Keratinocyte (primary cell): Measurements from ENCODE around the gene GABRR2. TPM values are rescaled to one million over a fixed set of nuclear protein-coding genes. Genes with fewer than 3 reads are reported as not detected.

Source experiments
- DNase-seq: peaks from one replicate; pipeline ENCODE4 v3.0.0-alpha.2; 2011; ENCODE audit warnings: low read depth, missing footprints, low spot score
- FAIRE-seq: peaks from 2 replicates; lab custom pipeline; 2011; peaks lifted over from hg19 to GRCh38; lab: Jason Lieb, UNC
- H2AFZ ChIP-seq: 2 replicates; pipeline ENCODE4 v1.6.0; 2012; ENCODE audit warnings: low read length, control low read depth, inconsistent platforms; ENCODE audit not compliant: control insufficient read depth
- H3K27ac ChIP-seq: 2 replicates; pipeline ENCODE4 v1.5.1; 2011; ENCODE audit warnings: low read length; ENCODE audit not compliant: control insufficient read depth, insufficient read depth
- H3K27me3 ChIP-seq: 3 replicates; pipeline ENCODE4 v1.6.0; 2011; ENCODE audit warnings: low read length; ENCODE audit not compliant: control insufficient read depth, insufficient read depth; ENCODE audit errors: extremely low read depth
- H3K36me3 ChIP-seq, 2 experiments: 2 replicates in 1 of 2; 3 replicates in 1 of 2; pipeline ENCODE4 v1.5.1; 2011; ENCODE audit warnings: low read length in 2 of 2, mild to moderate bottlenecking in 1 of 2; ENCODE audit not compliant: control insufficient read depth in 2 of 2, insufficient read depth in 2 of 2; ENCODE audit errors: extremely low read depth in 1 of 2
- H3K4me1 ChIP-seq: 3 replicates; pipeline ENCODE4 v1.5.1; 2011; ENCODE audit warnings: low read length; ENCODE audit not compliant: control insufficient read depth, insufficient read depth; ENCODE audit errors: extremely low read depth
- H3K4me2 ChIP-seq: 3 replicates; pipeline ENCODE4 v1.6.0; 2011; ENCODE audit warnings: low read depth, low read length; ENCODE audit not compliant: control insufficient read depth, insufficient read depth; ENCODE audit errors: extremely low read depth
- H3K4me3 ChIP-seq, 3 experiments: fragments of 200-600 bp in 1 of 3; sonication (generic) in 1 of 3; 2 replicates in 2 of 3; 3 replicates in 1 of 3; pipeline ENCODE4 v1.5.1; 2011 to 2016; ENCODE audit warnings: low read length in 3 of 3, mild to moderate bottlenecking in 3 of 3, control low read depth in 2 of 3, inconsistent platforms in 1 of 3, low read depth in 1 of 3, mixed read lengths in 1 of 3, mixed run types in 1 of 3, moderate library complexity in 1 of 3; ENCODE audit not compliant: control insufficient read depth in 2 of 3, insufficient read depth in 2 of 3; ENCODE audit errors: extremely low read depth in 1 of 3
- H3K79me2 ChIP-seq: 2 replicates; pipeline ENCODE4 v1.6.0; 2012; ENCODE audit warnings: low read length; ENCODE audit not compliant: control insufficient read depth, insufficient read depth
- H3K9ac ChIP-seq: 3 replicates; pipeline ENCODE4 v1.6.0; 2011; ENCODE audit warnings: low read length; ENCODE audit not compliant: control insufficient read depth, insufficient read depth; ENCODE audit errors: extremely low read depth
- H3K9me1 ChIP-seq: 3 replicates; pipeline ENCODE4 v1.6.0; 2011; ENCODE audit warnings: low read length; ENCODE audit not compliant: control insufficient read depth, insufficient read depth; ENCODE audit errors: extremely low read depth
- H3K9me3 ChIP-seq: 2 replicates; pipeline ENCODE4 v1.5.1; 2012; ENCODE audit warnings: low read depth, low read length; ENCODE audit not compliant: control insufficient read depth
- H4K20me1 ChIP-seq: 3 replicates; pipeline ENCODE4 v1.6.0; 2011; ENCODE audit warnings: low read length; ENCODE audit not compliant: control insufficient read depth, insufficient read depth; ENCODE audit errors: extremely low read depth
- CTCF ChIP-seq, 3 experiments: IDR thresholded peaks in 1 of 3; conservative IDR thresholded peaks in 1 of 3; optimal IDR thresholded peaks in 1 of 3; 2 replicates in 2 of 3; 3 replicates in 1 of 3; pipeline versions ENCODE3 to v1.5.1; 2011; ENCODE audit warnings: low read length in 3 of 3, mild to moderate bottlenecking in 3 of 3, moderate library complexity in 2 of 3, control low read depth in 1 of 3, inconsistent platforms in 1 of 3; ENCODE audit not compliant: insufficient read depth in 2 of 3; ENCODE audit errors: extremely low read depth in 1 of 3
- EZH2 ChIP-seq: IDR thresholded peaks from one replicate; pipeline ENCODE4 v1.6.1; 2012; ENCODE audit warnings: inconsistent platforms, mild to moderate bottlenecking, low read length, moderate library complexity
- dilution Hi-C: fragments of 300-500 bp; cut with MboI; formaldehyde crosslinking; loops from one replicate; pipeline ENCODE4 v1.7.0; 2020; ENCODE audit warnings: low sequenced_read_pairs; ENCODE audit not compliant: extremely low pct_ligation_motif_present
- polyA plus RNA-seq, 5 experiments: library from polyadenylated mRNA; depleted of rRNA in 3 of 5; stranded (reverse) in 3 of 5; stranded (forward) in 1 of 5; unstranded in 1 of 5; fragments of >200 nt; gene quantifications; 1 replicate in 1 of 5; 2 replicates in 3 of 5; 3 replicates in 1 of 5; pipeline versions ENCODE4 v1.2.1 to v1.2.3, GENCODE V29; 2011 to 2012; ENCODE audit warnings: missing spikeins in 2 of 5, low read depth in 1 of 5, low replicate concordance in 1 of 5

The GABRR2 gene
- polyA plus RNA-seq, 1 donor (not counting 4 experiments of a cell fraction or from before 2014, with no cell fraction given): 0.03 TPM

GRCh38 chr6:89214197-89214596 lies 100.9 kb downstream of the GABRR2 start:
- DNase-seq: no peak
- no peaks in the 10 kb centered on the region for H3K9me1 ChIP-seq
- no peak overlapping the region for H3K27ac ChIP-seq
- no peak overlapping the region for H2AFZ ChIP-seq
- no peaks in the 10 kb centered on the region for H3K4me1 ChIP-seq
- no peaks in the 10 kb centered on the region for H3K9me3 ChIP-seq
- no peak overlapping the region for H3K4me2 ChIP-seq
- no peak for FAIRE-seq
- peaks cover 5% of the 10 kb centered on the region for H3K27me3 ChIP-seq
- no peaks in the 10 kb centered on the region for H3K36me3 ChIP-seq
- H3K79me2 ChIP-seq: no peaks in the 10 kb centered on the region
- no peak for TF ChIP-seq EZH2
- TF ChIP-seq CTCF (optimal IDR thresholded peaks at IDR 0.05 in 1 of 3, IDR thresholded peaks at IDR 0.05 in 1 of 3, conservative IDR thresholded peaks at IDR 0.05 in 1 of 3; ENCODE audit: extremely low read depth in 1 of 3, insufficient read depth in 2 of 3, low read length in 3 of 3): no peak
- no peak overlapping the region for H3K4me3 ChIP-seq
- no peak overlapping the region for H3K9ac ChIP-seq
- dilution Hi-C loops: no loop called here
- H4K20me1 ChIP-seq: no peaks in the 10 kb centered on the region

- Histone ChIP-seq H3K27me3 (peaks cover 5% of the 10 kb centered on the region), H2AFZ (no peak overlapping the region), H3K9me3 (no peaks in the 10 kb centered on the region), H3K36me3 (no peaks in the 10 kb centered on the region), H4K20me1 (no peaks in the 10 kb centered on the region), H3K4me3 (no peak overlapping the region), H3K9me1 (no peaks in the 10 kb centered on the region), H3K4me2 (no peak overlapping the region), H3K4me1 (no peaks in the 10 kb centered on the region), H3K9ac (no peak overlapping the region), H3K27ac (no peak overlapping the region), H3K79me2 (no peaks in the 10 kb centered on the region)
- FAIRE-seq: no peak
- TF ChIP-seq CTCF (optimal IDR thresholded peaks at IDR 0.05 in 1 of 3, IDR thresholded peaks at IDR 0.05 in 1 of 3, conservative IDR thresholded peaks at IDR 0.05 in 1 of 3; ENCODE audit: extremely low read depth in 1 of 3, insufficient read depth in 2 of 3, low read length in 3 of 3) (no peak), EZH2 (no peak)
- no peak for DNase-seq
- dilution Hi-C loops: no loop called here
Measured at GRCh38 chr6:89212472-89212871, 102.6 kb downstream of the GABRR2 start.
